Mammary epithelial cell (primary cell): Measurements from ENCODE around the gene TM4SF1.

Experiments used
- EZH2 ChIP-seq: IDR thresholded peaks from 2 replicates; pipeline ENCODE4 v1.6.1; 2012; ENCODE audit warnings: low read length, inconsistent platforms, borderline replicate concordance
- TF ChIP-seq, protein P1 (sequence below), 2 donors: IDR thresholded peaks in 1 of 2; conservative IDR thresholded peaks in 1 of 2; 2 replicates each; pipeline ENCODE4 v1.5.1; 2011 to 2012; ENCODE audit warnings: inconsistent platforms in 2 of 2, low read length in 2 of 2, mild to moderate bottlenecking in 2 of 2, control low read depth in 1 of 2, low read depth in 1 of 2; ENCODE audit not compliant: insufficient read depth in 1 of 2; ENCODE audit errors: extremely low read depth in 1 of 2

DNA sequence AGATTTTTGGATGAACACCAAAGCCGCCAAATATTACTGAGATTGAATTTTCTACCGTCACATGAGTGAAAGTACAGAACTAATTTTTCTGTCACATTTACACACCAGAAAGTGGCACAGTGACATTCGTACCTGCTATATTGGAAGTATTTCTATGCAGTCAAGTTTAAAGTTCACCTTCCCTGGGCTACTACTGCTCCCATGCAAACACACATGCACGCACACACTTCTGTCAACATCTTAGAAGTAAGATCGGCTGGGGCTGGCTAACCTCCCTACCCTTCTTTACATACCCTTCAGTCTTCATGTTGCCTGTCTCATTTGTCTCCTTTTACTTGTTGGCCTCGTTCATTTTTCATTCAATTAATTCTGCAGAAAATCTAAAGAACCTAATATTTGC, 19.0 kb upstream of the TM4SF1 start:
- TF ChIP-seq, protein P1, sequence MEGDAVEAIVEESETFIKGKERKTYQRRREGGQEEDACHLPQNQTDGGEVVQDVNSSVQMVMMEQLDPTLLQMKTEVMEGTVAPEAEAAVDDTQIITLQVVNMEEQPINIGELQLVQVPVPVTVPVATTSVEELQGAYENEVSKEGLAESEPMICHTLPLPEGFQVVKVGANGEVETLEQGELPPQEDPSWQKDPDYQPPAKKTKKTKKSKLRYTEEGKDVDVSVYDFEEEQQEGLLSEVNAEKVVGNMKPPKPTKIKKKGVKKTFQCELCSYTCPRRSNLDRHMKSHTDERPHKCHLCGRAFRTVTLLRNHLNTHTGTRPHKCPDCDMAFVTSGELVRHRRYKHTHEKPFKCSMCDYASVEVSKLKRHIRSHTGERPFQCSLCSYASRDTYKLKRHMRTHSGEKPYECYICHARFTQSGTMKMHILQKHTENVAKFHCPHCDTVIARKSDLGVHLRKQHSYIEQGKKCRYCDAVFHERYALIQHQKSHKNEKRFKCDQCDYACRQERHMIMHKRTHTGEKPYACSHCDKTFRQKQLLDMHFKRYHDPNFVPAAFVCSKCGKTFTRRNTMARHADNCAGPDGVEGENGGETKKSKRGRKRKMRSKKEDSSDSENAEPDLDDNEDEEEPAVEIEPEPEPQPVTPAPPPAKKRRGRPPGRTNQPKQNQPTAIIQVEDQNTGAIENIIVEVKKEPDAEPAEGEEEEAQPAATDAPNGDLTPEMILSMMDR (conservative IDR thresholded peaks at IDR 0.05 in 1 of 2, IDR thresholded peaks at IDR 0.05 in 1 of 2; ENCODE audit: extremely low read depth in 1 of 2, insufficient read depth in 1 of 2, low read depth in 1 of 2, low read length in 2 of 2), result no peak
- no peak for TF ChIP-seq EZH2
